Ureter (tissue), 1 donor: ENCODE measurements around the gene PAPOLB. TPM values are rescaled to one million over a fixed set of nuclear protein-coding genes. Genes with fewer than 3 reads are reported as not detected.

Experiments used
- total RNA-seq: library from RNA; stranded (reverse); gene quantifications from one replicate; pipeline ENCODE4 v1.2.4, GENCODE V29; 2023
- donor health status: DM: yes; HTN: yes; CAD: no.

The PAPOLB gene
- total RNA-seq, 1 donor from 2014 or later, result 0.29 TPM

Other genes starting within 250 kb of the PAPOLB start
- gene FOXK1, start 179.7 kb downstream of the PAPOLB start, total RNA-seq, result 40.4 TPM
- 39.1 TPM for gene AP5Z1, start 86.4 kb downstream of the PAPOLB start, total RNA-seq
- gene RADIL, start 21.7 kb upstream of the PAPOLB start, total RNA-seq, result 4.7 TPM
- not detected for gene MMD2, start 97.2 kb upstream of the PAPOLB start, total RNA-seq
- gene RBAK, start 183.8 kb upstream of the PAPOLB start, total RNA-seq, result 16.4 TPM